WERI-Rb-1 (cell line): ENCODE results near the gene PLCL1.
"Not testable (repeated sequence)": the region's sequence is repeated elsewhere in the genome, so short reads cannot be mapped to it uniquely, and the experiment has no call there.

Experiments used
- DNase-seq: peaks from one replicate; pipeline ENCODE4 v3.0.0-alpha.2; 2020
- H3K27ac ChIP-seq: fragments of 250-450 bp; sonication (Bioruptor Pico); 2 replicates; pipeline ENCODE4 v1.5.1; 2020; ENCODE audit warnings: mild to moderate bottlenecking, moderate library complexity
- H3K27me3 ChIP-seq: fragments of 250-450 bp; sonication (Bioruptor Pico); 2 replicates; pipeline ENCODE4 v1.5.1; 2021; ENCODE audit warnings: mild to moderate bottlenecking, low read depth, moderate library complexity; ENCODE audit not compliant: insufficient read depth, severe bottlenecking
- H3K36me3 ChIP-seq: fragments of 250-450 bp; sonication (Bioruptor Pico); 2 replicates; pipeline ENCODE4 v1.5.1; 2020; ENCODE audit warnings: mild to moderate bottlenecking, moderate library complexity
- H3K4me3 ChIP-seq: 2 replicates; pipeline ENCODE4 v1.5.1; 2011; ENCODE audit warnings: low read depth, mild to moderate bottlenecking, control low read depth, low read length
- H3K9me3 ChIP-seq: fragments of 250-450 bp; sonication (Bioruptor Pico); 2 replicates; pipeline ENCODE4 v1.5.1; 2021; ENCODE audit warnings: mild to moderate bottlenecking, moderate library complexity; ENCODE audit not compliant: severe bottlenecking
- TF ChIP-seq, protein P1 (sequence below): IDR thresholded peaks from 2 replicates; pipeline ENCODE4 v1.5.1; 2011; ENCODE audit warnings: low read depth, mild to moderate bottlenecking, control low read depth, inconsistent platforms, low read length

Gene PLCL1

DNA sequence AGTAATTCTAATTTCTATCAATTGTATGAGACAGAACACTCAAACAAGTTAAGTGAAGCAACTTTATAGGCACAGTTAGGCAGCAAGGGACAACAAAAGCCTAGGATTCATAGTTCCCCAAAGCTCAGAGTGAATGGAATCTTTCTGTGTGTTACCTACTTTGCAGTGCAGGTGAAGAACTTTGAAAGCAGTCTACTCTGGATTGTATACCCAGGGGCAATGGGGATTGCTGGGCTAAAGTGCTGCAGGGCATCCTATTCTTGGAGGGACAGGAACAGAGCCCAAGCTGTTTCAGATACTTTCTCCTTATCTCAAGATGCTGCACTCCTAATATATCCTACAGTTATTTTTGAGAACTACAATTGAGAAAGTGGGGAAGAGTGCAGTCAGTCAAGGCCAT is 207.6 kb downstream of the PLCL1 start:
- no peak overlapping the region for H3K27ac ChIP-seq
- no peak overlapping the region for H3K4me3 ChIP-seq
- no peaks in the 10 kb centered on the region for H3K9me3 ChIP-seq
- DNase-seq = no peak
- TF ChIP-seq, protein P1, sequence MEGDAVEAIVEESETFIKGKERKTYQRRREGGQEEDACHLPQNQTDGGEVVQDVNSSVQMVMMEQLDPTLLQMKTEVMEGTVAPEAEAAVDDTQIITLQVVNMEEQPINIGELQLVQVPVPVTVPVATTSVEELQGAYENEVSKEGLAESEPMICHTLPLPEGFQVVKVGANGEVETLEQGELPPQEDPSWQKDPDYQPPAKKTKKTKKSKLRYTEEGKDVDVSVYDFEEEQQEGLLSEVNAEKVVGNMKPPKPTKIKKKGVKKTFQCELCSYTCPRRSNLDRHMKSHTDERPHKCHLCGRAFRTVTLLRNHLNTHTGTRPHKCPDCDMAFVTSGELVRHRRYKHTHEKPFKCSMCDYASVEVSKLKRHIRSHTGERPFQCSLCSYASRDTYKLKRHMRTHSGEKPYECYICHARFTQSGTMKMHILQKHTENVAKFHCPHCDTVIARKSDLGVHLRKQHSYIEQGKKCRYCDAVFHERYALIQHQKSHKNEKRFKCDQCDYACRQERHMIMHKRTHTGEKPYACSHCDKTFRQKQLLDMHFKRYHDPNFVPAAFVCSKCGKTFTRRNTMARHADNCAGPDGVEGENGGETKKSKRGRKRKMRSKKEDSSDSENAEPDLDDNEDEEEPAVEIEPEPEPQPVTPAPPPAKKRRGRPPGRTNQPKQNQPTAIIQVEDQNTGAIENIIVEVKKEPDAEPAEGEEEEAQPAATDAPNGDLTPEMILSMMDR = no peak
- no peaks in the 10 kb centered on the region for H3K27me3 ChIP-seq
- H3K36me3 ChIP-seq = no peaks in the 10 kb centered on the region

DNA sequence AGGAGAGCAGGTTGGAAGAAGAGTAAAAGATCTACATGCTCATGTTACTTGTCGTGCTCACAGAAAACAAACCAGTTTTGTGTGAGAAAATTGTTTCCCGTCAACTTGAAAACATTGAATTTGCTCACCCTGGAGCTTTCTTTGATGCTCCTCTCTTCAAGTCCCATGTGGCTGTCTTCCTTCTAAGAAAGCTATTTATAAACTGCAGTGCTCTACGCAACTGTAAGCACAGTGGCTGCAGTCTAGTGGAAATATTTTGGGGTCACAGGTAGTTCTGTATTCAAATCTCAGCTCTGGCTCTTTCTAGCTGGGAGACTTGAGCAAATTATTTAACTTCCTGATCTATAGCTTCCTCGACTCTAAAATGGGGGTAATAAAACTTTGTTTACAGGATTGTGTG is 211.8 kb downstream of the PLCL1 start:
- no peak for DNase-seq
- TF ChIP-seq, protein P1 = no peak
- H3K4me3 ChIP-seq = no peak overlapping the region
- no peaks in the 10 kb centered on the region for H3K9me3 ChIP-seq
- no peaks in the 10 kb centered on the region for H3K27me3 ChIP-seq
- no peak overlapping the region for H3K27ac ChIP-seq
- H3K36me3 ChIP-seq = no peaks in the 10 kb centered on the region

DNA sequence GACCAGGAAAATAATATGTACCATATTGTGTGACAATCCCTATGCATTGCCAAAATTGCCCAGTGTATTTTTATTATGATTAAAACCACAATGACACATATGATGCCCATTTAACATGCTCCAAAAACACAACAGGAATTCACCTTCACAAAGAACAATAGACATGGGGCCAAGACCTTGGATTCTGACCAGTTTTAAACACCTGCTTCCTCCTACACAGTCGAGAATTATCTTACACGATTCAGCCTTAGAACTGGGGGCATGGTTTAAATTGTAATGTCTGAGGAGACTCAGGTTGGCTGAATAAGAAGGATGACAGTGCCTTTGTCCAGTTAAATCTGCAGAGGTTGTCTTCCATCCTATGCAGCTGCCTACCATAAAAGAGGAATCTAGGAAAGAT is 212.7 kb downstream of the PLCL1 start:
- TF ChIP-seq, protein P1 = no peak
- Histone ChIP-seq H3K36me3 (no peaks in the 10 kb centered on the region), H3K27me3 (no peaks in the 10 kb centered on the region), H3K4me3 (no peak overlapping the region), H3K27ac (no peak overlapping the region), H3K9me3 (no peaks in the 10 kb centered on the region)
- no peak for DNase-seq

DNA sequence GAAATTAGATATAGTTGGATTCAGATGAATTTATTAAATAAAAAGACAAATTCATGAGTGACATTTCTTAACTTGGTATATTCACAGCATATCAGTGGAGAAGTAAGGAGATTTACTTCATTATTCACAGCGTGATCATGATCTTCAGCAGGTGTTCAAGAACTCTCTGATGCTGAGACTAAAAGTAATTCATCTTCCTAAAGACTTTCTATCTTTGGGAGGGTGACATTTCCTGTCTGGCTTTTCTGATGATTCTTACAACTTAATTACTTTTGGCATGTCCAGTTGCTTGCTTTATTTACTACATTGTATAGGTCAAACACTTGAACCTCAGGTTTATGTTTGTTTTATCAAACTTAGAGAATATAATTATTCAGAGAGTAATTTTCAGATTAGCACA is 224.6 kb downstream of the PLCL1 start:
- H3K4me3 ChIP-seq = no peak overlapping the region
- no peaks in the 10 kb centered on the region for H3K36me3 ChIP-seq
- TF ChIP-seq, protein P1 = no peak
- H3K27ac ChIP-seq = no peak overlapping the region
- H3K9me3 ChIP-seq = no peaks in the 10 kb centered on the region
- no peaks in the 10 kb centered on the region for H3K27me3 ChIP-seq
- DNase-seq = no peak

DNA sequence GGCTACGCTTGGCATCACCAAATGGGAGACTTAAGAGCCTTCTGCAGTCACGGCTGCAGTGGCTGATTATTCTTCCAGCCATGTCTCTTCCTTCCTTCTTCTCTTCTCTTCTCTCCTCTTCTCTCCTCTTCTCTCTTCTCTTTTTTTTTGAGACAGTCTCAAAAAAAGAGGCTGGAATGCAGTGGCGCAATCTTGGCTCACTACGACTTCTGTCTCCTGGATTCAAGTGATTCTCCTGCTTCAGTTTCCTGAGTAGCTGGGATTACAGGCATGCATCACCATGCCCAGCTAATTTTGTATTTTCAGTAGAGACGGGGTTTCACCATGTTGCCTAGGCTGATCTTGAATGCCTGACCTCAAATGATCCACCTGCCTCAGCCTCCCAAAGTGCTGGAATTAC is 225.2 kb downstream of the PLCL1 start:
- not testable (repeated sequence) for H3K27ac ChIP-seq, DNase-seq, H3K4me3 ChIP-seq, H3K27me3 ChIP-seq, H3K36me3 ChIP-seq, H3K9me3 ChIP-seq

DNA sequence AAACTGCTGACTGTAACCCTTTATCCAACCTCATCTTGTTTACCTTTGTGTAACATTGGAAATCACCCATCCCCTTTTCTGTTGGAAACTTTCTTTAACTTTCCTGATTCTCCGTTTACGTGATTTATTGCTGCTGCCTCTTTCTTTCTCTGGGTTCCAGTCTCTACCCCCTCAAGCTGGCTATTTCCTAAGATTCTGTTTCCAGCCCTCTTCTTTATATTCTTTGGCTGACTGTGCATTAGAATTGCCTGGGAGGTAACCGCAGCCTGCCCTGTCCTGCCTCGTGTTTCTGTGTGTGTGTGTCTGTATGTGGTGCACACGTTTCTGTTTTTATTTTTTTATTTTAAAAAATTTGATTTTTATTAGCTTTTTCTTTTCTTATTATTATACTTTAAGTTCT is 229.2 kb downstream of the PLCL1 start:
- Histone ChIP-seq H3K27ac (no peak overlapping the region), H3K27me3 (no peaks in the 10 kb centered on the region), H3K9me3 (no peaks in the 10 kb centered on the region), H3K36me3 (no peaks in the 10 kb centered on the region), H3K4me3 (no peak overlapping the region)
- no peak for DNase-seq
- TF ChIP-seq, protein P1 = no peak
